H1 (cell line): ENCODE results near the gene EHD4. TPM values are rescaled to one million over a fixed set of nuclear protein-coding genes. Genes with fewer than 3 reads are reported as not detected.

ENCODE experiments used
- CTCF ChIA-PET: fragments of 300-600 bp; sonication (Branson Sonifier 250); formaldehyde crosslinking; loops from one replicate; lab custom pipeline; 2021; ENCODE audit not compliant: partially characterized antibody; lab: Charles Lee
- POLR2A ChIA-PET: fragments of 300-600 bp; sonication (Branson Sonifier 250); formaldehyde crosslinking; loops from one replicate; lab custom pipeline; 2021; ENCODE audit warnings: inconsistent platforms; ENCODE audit not compliant: partially characterized antibody; lab: Charles Lee
- DNase-seq, 2 experiments: peaks; one replicate each; pipeline versions ENCODE4 v3.0.0 to v3.0.0-alpha.2; 2010 to 2022; ENCODE audit warnings: low spot score in 2 of 2, low read depth in 1 of 2, mixed read lengths in 1 of 2
- FAIRE-seq: peaks from 2 replicates; lab custom pipeline; 2011; peaks lifted over from hg19 to GRCh38; lab: Jason Lieb, UNC
- H2AFZ ChIP-seq: 2 replicates; pipeline ENCODE4 v1.8.1; 2012; ENCODE audit warnings: low read length, inconsistent platforms
- H2AK5ac ChIP-seq: 2 replicates; pipeline ENCODE4 v1.6.1; 2013; ENCODE audit warnings: low read depth, low read length
- H2BK120ac ChIP-seq: replicated peaks from 2 replicates; pipeline ENCODE3; 2013; ENCODE audit warnings: low read depth, low read length, inconsistent platforms
- H2BK12ac ChIP-seq: 2 replicates; pipeline ENCODE4 v1.6.1; 2013; ENCODE audit warnings: low read depth, low read length
- H2BK15ac ChIP-seq: 2 replicates; pipeline ENCODE4 v1.6.1; 2013; ENCODE audit warnings: low read length
- H2BK20ac ChIP-seq: 2 replicates; pipeline ENCODE4 v1.6.1; 2013; ENCODE audit warnings: low read length
- H2BK5ac ChIP-seq: 2 replicates; pipeline ENCODE4 v1.6.1; 2013; ENCODE audit warnings: low read depth, low read length
- H3K14ac ChIP-seq: 2 replicates; pipeline ENCODE4 v1.6.1; 2013; ENCODE audit warnings: inconsistent platforms; ENCODE audit not compliant: insufficient read length
- H3K18ac ChIP-seq: 2 replicates; pipeline ENCODE4 v1.6.1; 2013; ENCODE audit warnings: low read length; ENCODE audit errors: extremely low read depth
- H3K23ac ChIP-seq: 2 replicates; pipeline ENCODE4 v1.6.1; 2013; ENCODE audit warnings: inconsistent platforms; ENCODE audit not compliant: insufficient read length
- H3K23me2 ChIP-seq: 2 replicates; pipeline ENCODE4 v1.6.1; 2013; ENCODE audit warnings: low read depth, low read length
- H3K27ac ChIP-seq: 2 replicates; pipeline ENCODE4 v1.6.1; 2011; ENCODE audit warnings: low read depth, low read length, inconsistent platforms
- H3K27me3 ChIP-seq, 4 experiments: replicated peaks in 1 of 4; 1 replicate in 1 of 4; 2 replicates in 3 of 4; pipeline versions ENCODE4 v1.6.1 to v1.8.1; 2011 to 2013; ENCODE audit warnings: low read length in 3 of 4, mild to moderate bottlenecking in 3 of 4, inconsistent platforms in 2 of 4, mixed read lengths in 2 of 4, moderate library complexity in 1 of 4; ENCODE audit not compliant: control insufficient read depth in 3 of 4, insufficient read depth in 3 of 4; ENCODE audit errors: extremely low read depth in 1 of 4
- H3K36me3 ChIP-seq, 4 experiments: 2 replicates each; pipeline versions ENCODE4 v1.6.1 to v1.8.1; 2011 to 2013; ENCODE audit warnings: mild to moderate bottlenecking in 4 of 4, low read length in 3 of 4, moderate library complexity in 2 of 4, control low read depth in 1 of 4, inconsistent platforms in 1 of 4; ENCODE audit not compliant: insufficient read depth in 4 of 4, control insufficient read depth in 2 of 4
- H3K4ac ChIP-seq: replicated peaks from 2 replicates; pipeline ENCODE3; 2013; ENCODE audit warnings: low read length, low read depth, mixed read lengths, inconsistent platforms; ENCODE audit not compliant: insufficient read length
- H3K4me1 ChIP-seq, 4 experiments: replicated peaks in 1 of 4; 1 replicate in 1 of 4; 2 replicates in 3 of 4; pipeline versions ENCODE4 v1.6.1 to v1.8.1; 2011 to 2013; ENCODE audit warnings: low read length in 3 of 4, inconsistent platforms in 2 of 4, mixed read lengths in 1 of 4; ENCODE audit not compliant: insufficient read depth in 4 of 4, control insufficient read depth in 3 of 4
- H3K4me2 ChIP-seq, 2 experiments: 2 replicates each; pipeline versions ENCODE4 v1.6.1 to v1.8.1; 2011 to 2013; ENCODE audit warnings: low read depth in 2 of 2, low read length in 2 of 2, control low read depth in 1 of 2, inconsistent platforms in 1 of 2, mild to moderate bottlenecking in 1 of 2; ENCODE audit not compliant: insufficient read depth in 1 of 2
- H3K4me3 ChIP-seq, 4 experiments: fragments of 200-600, 300-600 bp in 1 of 4; sonication (generic), shearing (Covaris generic), sonication (Bioruptor Twin) in 1 of 4; 2 replicates each; pipeline versions ENCODE4 v1.5.1 to v1.8.1; 2011 to 2016; ENCODE audit warnings: low read length in 4 of 4, low read depth in 3 of 4, control low read depth in 2 of 4, inconsistent platforms in 2 of 4, mild to moderate bottlenecking in 2 of 4, mixed read lengths in 1 of 4, moderate library complexity in 1 of 4; ENCODE audit not compliant: insufficient read depth in 2 of 4; ENCODE audit errors: extremely low read depth in 1 of 4
- H3K56ac ChIP-seq: replicated peaks from 2 replicates; pipeline ENCODE3; 2013; ENCODE audit warnings: low read depth, mild to moderate bottlenecking, mixed read lengths, low read length, inconsistent platforms; ENCODE audit not compliant: insufficient read length
- H3K79me1 ChIP-seq: 2 replicates; pipeline ENCODE4 v1.6.1; 2013; ENCODE audit warnings: low read depth, low read length, control low read depth
- H3K79me2 ChIP-seq, 2 experiments: 2 replicates each; pipeline versions ENCODE4 v1.6.1 to v1.8.1; 2012 to 2013; ENCODE audit warnings: low read length in 2 of 2, mild to moderate bottlenecking in 2 of 2, inconsistent platforms in 1 of 2; ENCODE audit not compliant: insufficient read depth in 2 of 2, control insufficient read depth in 1 of 2
- H3K9ac ChIP-seq, 4 experiments: replicated peaks in 1 of 4; 1 replicate in 1 of 4; 2 replicates in 3 of 4; pipeline versions ENCODE4 v1.6.1 to v1.8.1; 2011 to 2013; ENCODE audit warnings: low read depth in 3 of 4, low read length in 3 of 4, control low read depth in 2 of 4, mild to moderate bottlenecking in 2 of 4, moderate library complexity in 2 of 4, inconsistent platforms in 1 of 4; ENCODE audit errors: extremely low read depth in 1 of 4
- H3K9me3 ChIP-seq, 2 experiments: 2 replicates each; pipeline versions ENCODE4 v1.6.1 to v1.8.1; 2012 to 2013; ENCODE audit warnings: mild to moderate bottlenecking in 2 of 2, moderate library complexity in 2 of 2, control low read depth in 1 of 2, inconsistent platforms in 1 of 2, low read depth in 1 of 2, low read length in 1 of 2, mixed read lengths in 1 of 2; ENCODE audit not compliant: insufficient read depth in 2 of 2
- H4K20me1 ChIP-seq, 2 experiments: replicated peaks in 1 of 2; 2 replicates each; pipeline versions ENCODE3 to v1.8.1; 2011 to 2013; ENCODE audit warnings: inconsistent platforms in 2 of 2, low read length in 2 of 2, mild to moderate bottlenecking in 1 of 2; ENCODE audit not compliant: insufficient read depth in 2 of 2, control insufficient read depth in 1 of 2
- H4K5ac ChIP-seq: 2 replicates; pipeline ENCODE4 v1.6.1; 2013; ENCODE audit warnings: low read length, low read depth, mixed read lengths, inconsistent platforms; ENCODE audit not compliant: insufficient read length
- H4K8ac ChIP-seq: 2 replicates; pipeline ENCODE4 v1.8.0; 2013; ENCODE audit warnings: mild to moderate bottlenecking, moderate library complexity, low read length, inconsistent platforms; ENCODE audit not compliant: insufficient read depth; ENCODE audit errors: extremely low read depth
- H4K91ac ChIP-seq: replicated peaks from 2 replicates; pipeline ENCODE3; 2013; ENCODE audit warnings: low read length, mixed read lengths, inconsistent platforms; ENCODE audit not compliant: insufficient read length
- CEBPB ChIP-seq: IDR thresholded peaks from 2 replicates; pipeline ENCODE4 v1.6.1; 2012; ENCODE audit warnings: low read depth, low read length
- PHF8 ChIP-seq: fragments of 200-600 bp; sonication (generic); conservative IDR thresholded peaks from 2 replicates; pipeline ENCODE4 v1.7.1; 2012; ENCODE audit warnings: low read depth, mild to moderate bottlenecking, inconsistent platforms, low read length, moderate library complexity
- SUZ12 ChIP-seq: fragments of 200-600 bp; sonication (generic); IDR thresholded peaks from 2 replicates; pipeline ENCODE4 v1.6.1; 2012; ENCODE audit warnings: mild to moderate bottlenecking, inconsistent platforms, low read length, moderate library complexity, mixed read lengths
- WGBS, 2 experiments: shearing (Covaris generic) in 1 of 2; methylation state at CpG; one replicate each; pipeline versions ENCODE4 v1.1.6 to v1.1.7; 2013 to 2015; ENCODE audit warnings: low lambda C conversion rate in 2 of 2, mixed read lengths in 2 of 2, inconsistent platforms in 1 of 2, low coverage in 1 of 2, missing lambda C conversion rate in 1 of 2; ENCODE audit not compliant: insufficient replicate concordance in 2 of 2, insufficient coverage in 1 of 2, insufficient read length in 1 of 2; ENCODE audit errors: extremely low coverage in 1 of 2, missing lambda C conversion rate in 1 of 2; 5-methylcytosine and 5-hydroxymethylcytosine counted together
- polyA plus RNA-seq, 7 experiments: library from polyadenylated mRNA; depleted of rRNA in 3 of 7; stranded (reverse) in 5 of 7; unstranded in 2 of 7; fragments of >200 nt in 5 of 7; fragments of 200-250 nt in 2 of 7; gene quantifications; 1 replicate in 5 of 7; 2 replicates in 1 of 7; 4 replicates in 1 of 7; pipeline versions ENCODE4 v1.2.1 to v1.2.3, GENCODE V29; 2011 to 2013; ENCODE audit warnings: missing spikeins in 2 of 7, mixed read lengths in 2 of 7
- total RNA-seq: library from RNA; stranded (reverse); fragmentation: NEBNext Ultra II Directional; extraction: Animal tissue kit (Norgen Biotek cat#: 25700); gene quantifications from 2 replicates; pipeline ENCODE4 v1.2.1, GENCODE V29; 2021

EHD4 gene
- total and polyA plus RNA-seq, 2 of the 8 experiments (the other 6 are each of a cell fraction or from before 2014, with no cell fraction given) = 17.5 to 24.5 TPM

GRCh38 chr15:41882689-41883483 is 89.5 kb downstream of the EHD4 start:
- H3K4me2 ChIP-seq = peak overlapping the region; percentile 69 to 78
- POLR2A ChIA-PET = interaction anchor here (1.0 to 3.2 kb wide), 4 partner anchors 9 to 109 kb away, joined by 3 to 11 read pairs (median 5); partner anchors contain the start of genes JMJD7 and MAPKBP1
- H3K23ac ChIP-seq = no peak overlapping the region
- peaks cover 0 to 9% (median 4%) of the 10 kb centered on the region in 4 experiments; a peak in 5 of 7 replicates for H3K4me1 ChIP-seq
- peak overlapping the region; percentile 60; the same call in 1 of the 2 replicates for H2BK12ac ChIP-seq
- H3K56ac ChIP-seq = no peak overlapping the region
- H3K14ac ChIP-seq = no peak overlapping the region
- H3K18ac ChIP-seq = no peak overlapping the region
- no peak for DNase-seq
- H2BK120ac ChIP-seq = no peak overlapping the region
- no peaks in the 10 kb centered on the region for H3K79me2 ChIP-seq
- no peak for FAIRE-seq
- peaks cover 21 to 36% (median 31%) of the 10 kb centered on the region in 4 experiments for H3K27me3 ChIP-seq
- H4K20me1 ChIP-seq = peaks cover 0 to 2% of the 10 kb centered on the region in 2 experiments
- CTCF ChIA-PET = interaction anchor here (0.6 to 4.3 kb wide), 9 partner anchors 10 to 109 kb away, joined by 3 to 22 read pairs (median 3); partner anchors contain the start of gene MAPKBP1
- no peaks in the 10 kb centered on the region for H3K36me3 ChIP-seq
- no peak overlapping the region for H2AK5ac ChIP-seq
- H3K4ac ChIP-seq = no peak overlapping the region
- no peaks in the 10 kb centered on the region for H3K9me3 ChIP-seq
- no peak overlapping the region for H3K9ac ChIP-seq
- peak overlapping the region; percentile 12; the same call in 1 of the 2 replicates for H2BK15ac ChIP-seq
- no peak overlapping the region for H2BK20ac ChIP-seq
- H2AFZ ChIP-seq = no peak overlapping the region
- H2BK5ac ChIP-seq = no peak overlapping the region
- TF ChIP-seq SUZ12 = peak; percentile 8; the same call in 1 of the 2 replicates
- TF ChIP-seq CEBPB = no peak
- TF ChIP-seq PHF8 = 0 out of 2 replicates have a peak, but pooled peaks have one; percentile 1
- TF ChIP-seq, all 59 proteins: peak for 2
- Histone ChIP-seq H4K5ac (no peak overlapping the region), H3K23me2 (peaks cover 4% of the 10 kb centered on the region; the same call in 1 of the 2 replicates), H3K79me1 (no peaks in the 10 kb centered on the region), H3K4me3 (peak overlapping the region; percentile 33 to 68 (median 35); a peak in 6 of 8 replicates), H4K8ac (no peak overlapping the region), H3K27ac (no peak overlapping the region), H4K91ac (no peak overlapping the region)
- 64% methylated on average over 14 of the region's 14 CpGs; no CpG with 5 or more reads in 1 of the 2 experiments for WGBS, 2 experiments
